ENCODE results near the gene TNS3. TPM values are rescaled to one million over a fixed set of nuclear protein-coding genes. Genes with fewer than 3 reads are reported as not detected.
A peak's percentile ranks its signal among the peaks of the same experiment; 100 is the strongest.

The TNS3 gene
- total RNA-seq, 1 donor from 2014 or later: 92.9 TPM

DNA sequence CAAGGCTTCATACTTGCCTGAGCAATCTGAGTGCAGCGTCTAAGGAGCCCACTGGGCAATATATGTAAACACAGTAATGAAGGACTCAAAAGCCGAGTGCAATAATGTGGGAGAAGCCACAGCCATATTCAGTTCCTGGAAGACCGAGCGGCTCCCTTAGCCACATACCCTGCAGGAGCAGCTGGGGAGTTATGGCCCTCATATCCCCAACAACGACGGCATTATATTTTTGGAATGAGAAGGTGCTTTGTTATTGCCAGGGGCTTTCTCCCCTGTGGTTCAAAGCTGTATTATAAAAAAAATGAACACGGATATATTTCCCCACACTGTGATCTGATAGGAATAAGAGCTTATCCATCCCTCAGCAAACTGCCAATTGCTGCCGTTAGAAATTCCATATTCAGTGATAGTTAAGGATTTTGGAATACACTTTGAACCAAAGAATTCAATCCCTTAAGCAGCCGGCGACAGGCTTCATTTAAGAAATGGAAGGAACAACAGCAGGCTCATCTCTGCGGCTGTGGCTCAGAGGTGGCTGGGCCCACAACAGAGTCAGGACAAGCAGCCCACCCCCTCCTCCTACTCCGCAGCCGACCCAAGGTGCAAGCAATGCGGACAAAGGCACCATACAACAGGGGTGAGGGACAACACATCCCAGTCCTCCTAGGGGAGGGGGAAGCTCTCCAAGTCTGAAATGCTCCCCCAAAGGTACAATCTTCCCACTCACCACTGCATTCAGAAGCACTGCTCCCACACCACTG, 77.2 kb downstream of the TNS3 start:
- Histone ChIP-seq H3K4me2 (ENCODE audit: low read length) (no peak overlapping the region), H3K4me1 (ENCODE audit: insufficient read depth, low read length) (peaks cover 53% of the 10 kb centered on the region), H3K4me3 (ENCODE audit: insufficient read depth, low read depth, low read length) (no peak overlapping the region), H4K20me1 (ENCODE audit: insufficient read depth, low read length) (peaks cover 22% of the 10 kb centered on the region), H2AFZ (ENCODE audit: low read depth, low read length) (no peak overlapping the region), H3K27ac (ENCODE audit: low read depth, low read length) (no peak overlapping the region), H3K27me3 (ENCODE audit: insufficient read depth, low read length) (no peaks in the 10 kb centered on the region), H3K9ac (ENCODE audit: low read length) (no peak overlapping the region), H3K36me3 (ENCODE audit: insufficient read depth, low read length) (no peaks in the 10 kb centered on the region), H3K9me3 (ENCODE audit: insufficient read depth, low read depth, low read length) (no peaks in the 10 kb centered on the region), H3K79me2 (ENCODE audit: insufficient read depth, low read length) (peaks cover 68% of the 10 kb centered on the region)
- Mint-ChIP-seq H3K4me1 (ENCODE audit: low read depth, unreplicated experiment) (peaks cover 84% of the 10 kb centered on the region), H3K4me3 (ENCODE audit: unreplicated experiment) (peak overlapping the region; percentile 29), H3K27ac (ENCODE audit: unreplicated experiment) (peak overlapping the region; percentile 53), H3K9me3 (ENCODE audit: unreplicated experiment) (no peaks in the 10 kb centered on the region), H3K27me3 (ENCODE audit: low read depth, unreplicated experiment) (no peaks in the 10 kb centered on the region), H3K36me3 (ENCODE audit: low read depth, unreplicated experiment) (peaks cover 19% of the 10 kb centered on the region)
- FAIRE-seq (no peak), DNase-seq (ENCODE audit: low read depth) (no peak)
- TF ChIP-seq, protein P1, sequence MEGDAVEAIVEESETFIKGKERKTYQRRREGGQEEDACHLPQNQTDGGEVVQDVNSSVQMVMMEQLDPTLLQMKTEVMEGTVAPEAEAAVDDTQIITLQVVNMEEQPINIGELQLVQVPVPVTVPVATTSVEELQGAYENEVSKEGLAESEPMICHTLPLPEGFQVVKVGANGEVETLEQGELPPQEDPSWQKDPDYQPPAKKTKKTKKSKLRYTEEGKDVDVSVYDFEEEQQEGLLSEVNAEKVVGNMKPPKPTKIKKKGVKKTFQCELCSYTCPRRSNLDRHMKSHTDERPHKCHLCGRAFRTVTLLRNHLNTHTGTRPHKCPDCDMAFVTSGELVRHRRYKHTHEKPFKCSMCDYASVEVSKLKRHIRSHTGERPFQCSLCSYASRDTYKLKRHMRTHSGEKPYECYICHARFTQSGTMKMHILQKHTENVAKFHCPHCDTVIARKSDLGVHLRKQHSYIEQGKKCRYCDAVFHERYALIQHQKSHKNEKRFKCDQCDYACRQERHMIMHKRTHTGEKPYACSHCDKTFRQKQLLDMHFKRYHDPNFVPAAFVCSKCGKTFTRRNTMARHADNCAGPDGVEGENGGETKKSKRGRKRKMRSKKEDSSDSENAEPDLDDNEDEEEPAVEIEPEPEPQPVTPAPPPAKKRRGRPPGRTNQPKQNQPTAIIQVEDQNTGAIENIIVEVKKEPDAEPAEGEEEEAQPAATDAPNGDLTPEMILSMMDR (IDR thresholded peaks at IDR 0.05; ENCODE audit: insufficient read depth, low read depth, low read length): no peak
- no peak for TF ChIP-seq EZH2 (IDR thresholded peaks at IDR 0.05; ENCODE audit: insufficient read depth, low read length)

DNA sequence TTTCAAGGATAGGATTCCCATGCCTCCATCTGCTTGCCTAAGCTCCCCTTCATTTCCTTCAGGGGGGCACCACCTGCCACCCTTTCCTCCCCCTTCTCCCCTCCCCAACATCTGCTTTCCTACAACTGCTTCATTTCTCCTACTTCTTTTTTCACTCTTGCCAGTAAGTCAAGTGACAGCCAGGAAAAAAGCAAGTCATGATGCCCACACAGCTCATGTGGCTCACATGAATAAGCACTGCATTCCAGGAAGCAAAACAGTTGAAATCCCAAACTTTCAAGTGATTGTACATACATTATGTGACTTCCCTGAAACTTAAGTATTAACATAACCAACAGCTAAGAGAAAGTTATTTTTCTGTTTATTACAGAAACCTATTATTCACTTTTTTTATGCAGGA, 78.6 kb downstream of the TNS3 start:
- Histone ChIP-seq H3K79me2 (ENCODE audit: insufficient read depth, low read length) (peaks cover 65% of the 10 kb centered on the region), H3K36me3 (ENCODE audit: insufficient read depth, low read length) (no peaks in the 10 kb centered on the region), H3K9me3 (ENCODE audit: insufficient read depth, low read depth, low read length) (no peaks in the 10 kb centered on the region), H3K9ac (ENCODE audit: low read length) (no peak overlapping the region), H3K4me2 (ENCODE audit: low read length) (peak overlapping the region; percentile 64), H3K4me1 (ENCODE audit: insufficient read depth, low read length) (peaks cover 53% of the 10 kb centered on the region), H2AFZ (ENCODE audit: low read depth, low read length) (no peak overlapping the region), H3K4me3 (ENCODE audit: insufficient read depth, low read depth, low read length) (no peak overlapping the region), H3K27ac (ENCODE audit: low read depth, low read length) (no peak overlapping the region), H3K27me3 (ENCODE audit: insufficient read depth, low read length) (no peaks in the 10 kb centered on the region), H4K20me1 (ENCODE audit: insufficient read depth, low read length) (peaks cover 17% of the 10 kb centered on the region)
- Mint-ChIP-seq H3K4me3 (ENCODE audit: unreplicated experiment) (no peak overlapping the region), H3K9me3 (ENCODE audit: unreplicated experiment) (no peaks in the 10 kb centered on the region), H3K4me1 (ENCODE audit: low read depth, unreplicated experiment) (peaks cover 86% of the 10 kb centered on the region), H3K36me3 (ENCODE audit: low read depth, unreplicated experiment) (peaks cover 12% of the 10 kb centered on the region), H3K27ac (ENCODE audit: unreplicated experiment) (peak overlapping the region; percentile 82), H3K27me3 (ENCODE audit: low read depth, unreplicated experiment) (no peaks in the 10 kb centered on the region)
- no peak for FAIRE-seq
- DNase-seq (ENCODE audit: low read depth): peak; percentile 70
- TF ChIP-seq EZH2 (IDR thresholded peaks at IDR 0.05; ENCODE audit: insufficient read depth, low read length): no peak
- TF ChIP-seq, protein P1 (IDR thresholded peaks at IDR 0.05; ENCODE audit: insufficient read depth, low read depth, low read length): no peak
